Kidney (tissue), 14 donors: Measurements from ENCODE around the gene UBL7. TPM values are rescaled to one million over a fixed set of nuclear protein-coding genes. Genes with fewer than 3 reads are reported as not detected.

ENCODE experiments used
- DNase-seq, 5 donors: peaks; one replicate each; pipeline ENCODE4 v3.0.0-alpha.2; 2013 to 2020
- FAIRE-seq: peaks from 2 replicates; lab custom pipeline; 2012; peaks lifted over from hg19 to GRCh38; lab: Jason Lieb, UNC
- H3K27ac ChIP-seq, 2 donors: one replicate each; pipeline ENCODE4 v1.7.0; 2013; ENCODE audit warnings: low read depth in 2 of 2, low read length in 2 of 2, inconsistent platforms in 1 of 2
- H3K27me3 ChIP-seq: one replicate; pipeline ENCODE4 v1.7.1; 2013; ENCODE audit warnings: low read length, inconsistent platforms; ENCODE audit not compliant: control insufficient read depth, insufficient read depth
- H3K36me3 ChIP-seq, 3 donors: one replicate each; pipeline versions ENCODE4 v1.7.0 to v1.7.1; 2013; ENCODE audit warnings: low read length in 3 of 3, control low read depth in 1 of 3, inconsistent platforms in 1 of 3; ENCODE audit not compliant: insufficient read depth in 3 of 3, control insufficient read depth in 2 of 3
- H3K4me1 ChIP-seq, 3 donors: one replicate each; pipeline versions ENCODE4 v1.7.0 to v1.7.1; 2013; ENCODE audit warnings: low read length in 3 of 3, inconsistent platforms in 1 of 3, low read depth in 1 of 3; ENCODE audit not compliant: control insufficient read depth in 2 of 3, insufficient read depth in 2 of 3
- H3K4me3 ChIP-seq, 3 donors: one replicate each; pipeline versions ENCODE4 v1.7.0 to v1.8.1; 2013; ENCODE audit warnings: low read length in 3 of 3, control low read depth in 1 of 3, inconsistent platforms in 1 of 3
- H3K9ac ChIP-seq, 3 donors: one replicate each; pipeline versions ENCODE4 v1.7.0 to v1.7.1; 2013; ENCODE audit warnings: low read length in 3 of 3, control low read depth in 1 of 3, inconsistent platforms in 1 of 3
- H3K9me3 ChIP-seq, 3 donors: one replicate each; pipeline versions ENCODE4 v1.7.0 to v1.7.1; 2013; ENCODE audit warnings: low read length in 3 of 3, control low read depth in 1 of 3, inconsistent platforms in 1 of 3; ENCODE audit not compliant: control insufficient read depth in 2 of 3, insufficient read depth in 1 of 3
- intact Hi-C: fragments of 100-400 bp; cut with DNase I; formaldehyde crosslinking; loops from one replicate; pipeline ENCODE4 v1.11.1; 2022
- polyA plus RNA-seq: library from polyadenylated mRNA; stranded (reverse); fragments of 350-450 nt; fragmentation: Illumina TruSeq; extraction: RNeasy Lipid Tissue Mini Kit (QIAGEN cat#74804); gene quantifications from one replicate; pipeline ENCODE4 v1.2.3, GENCODE V29; 2014; ENCODE audit warnings: low read depth, low replicate concordance; ENCODE audit not compliant: insufficient read depth
- total RNA-seq: library from RNA; stranded (reverse); fragmentation: NEBNext Ultra II Directional; extraction: Animal tissue kit (Norgen Biotek cat#: 25700); gene quantifications from one replicate; pipeline ENCODE4 v1.2.1, GENCODE V29; 2021
- TF ChIP-seq, protein P1 (sequence below): IDR thresholded peaks from 3 replicates; pipeline ENCODE4 v1.5.1; 2012; ENCODE audit warnings: mild to moderate bottlenecking, moderate library complexity, borderline replicate concordance; ENCODE audit not compliant: insufficient read depth; ENCODE audit errors: extremely low read depth
- donor health status: control.
- donor health status: control.
- donor health status: control.
- donor health status: control.
- donor health status: control.
- donor health status: DM: yes; HTN: yes; CAD: no.
- donor health status: Normal renal cell carcinoma (clear cell type).

UBL7 gene
- total and polyA plus RNA-seq, 2 donors from 2014 or later, result 32.9 to 75.8 TPM

GRCh38 chr15:74505837-74506514 is 45.0 kb upstream of the UBL7 start:
- Histone ChIP-seq H3K4me3 (no peak overlapping the region), H3K27ac (no peak overlapping the region), H3K36me3 (no peaks in the 10 kb centered on the region), H3K27me3 (no peaks in the 10 kb centered on the region), H3K9ac (no peak overlapping the region), H3K9me3 (no peaks in the 10 kb centered on the region), H3K4me1 (no peaks in the 10 kb centered on the region)
- intact Hi-C loops, result no loop called here
- no peak for FAIRE-seq
- no peak for DNase-seq
- TF ChIP-seq, protein P1, sequence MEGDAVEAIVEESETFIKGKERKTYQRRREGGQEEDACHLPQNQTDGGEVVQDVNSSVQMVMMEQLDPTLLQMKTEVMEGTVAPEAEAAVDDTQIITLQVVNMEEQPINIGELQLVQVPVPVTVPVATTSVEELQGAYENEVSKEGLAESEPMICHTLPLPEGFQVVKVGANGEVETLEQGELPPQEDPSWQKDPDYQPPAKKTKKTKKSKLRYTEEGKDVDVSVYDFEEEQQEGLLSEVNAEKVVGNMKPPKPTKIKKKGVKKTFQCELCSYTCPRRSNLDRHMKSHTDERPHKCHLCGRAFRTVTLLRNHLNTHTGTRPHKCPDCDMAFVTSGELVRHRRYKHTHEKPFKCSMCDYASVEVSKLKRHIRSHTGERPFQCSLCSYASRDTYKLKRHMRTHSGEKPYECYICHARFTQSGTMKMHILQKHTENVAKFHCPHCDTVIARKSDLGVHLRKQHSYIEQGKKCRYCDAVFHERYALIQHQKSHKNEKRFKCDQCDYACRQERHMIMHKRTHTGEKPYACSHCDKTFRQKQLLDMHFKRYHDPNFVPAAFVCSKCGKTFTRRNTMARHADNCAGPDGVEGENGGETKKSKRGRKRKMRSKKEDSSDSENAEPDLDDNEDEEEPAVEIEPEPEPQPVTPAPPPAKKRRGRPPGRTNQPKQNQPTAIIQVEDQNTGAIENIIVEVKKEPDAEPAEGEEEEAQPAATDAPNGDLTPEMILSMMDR, result no peak

DNA sequence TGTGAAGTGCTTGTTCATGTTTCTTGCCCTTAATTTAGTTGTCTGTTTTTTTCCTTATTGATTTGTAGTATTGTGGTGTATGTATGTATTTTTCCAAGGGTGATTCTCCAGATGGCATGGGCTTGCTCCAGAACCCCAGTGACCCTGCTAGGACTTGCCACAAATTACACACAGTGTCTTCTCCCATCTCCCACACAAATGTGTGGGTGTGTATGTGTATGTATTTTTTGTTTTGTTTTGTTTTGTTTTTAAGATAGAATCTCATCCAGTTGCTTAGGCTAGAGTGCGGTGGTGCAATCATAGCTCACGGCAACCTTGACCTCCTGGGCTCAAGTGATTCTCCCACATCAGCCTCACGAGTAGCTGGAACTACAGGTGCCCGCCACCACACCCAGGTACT is 43.9 kb upstream of the UBL7 start:
- TF ChIP-seq, protein P1, result no peak
- no peak for DNase-seq
- Histone ChIP-seq H3K9me3 (no peaks in the 10 kb centered on the region), H3K4me3 (no peak overlapping the region), H3K36me3 (no peaks in the 10 kb centered on the region), H3K4me1 (no peaks in the 10 kb centered on the region), H3K27ac (no peak overlapping the region), H3K9ac (no peak overlapping the region), H3K27me3 (no peaks in the 10 kb centered on the region)
- intact Hi-C loops, result no loop called here
- FAIRE-seq, result no peak

DNA sequence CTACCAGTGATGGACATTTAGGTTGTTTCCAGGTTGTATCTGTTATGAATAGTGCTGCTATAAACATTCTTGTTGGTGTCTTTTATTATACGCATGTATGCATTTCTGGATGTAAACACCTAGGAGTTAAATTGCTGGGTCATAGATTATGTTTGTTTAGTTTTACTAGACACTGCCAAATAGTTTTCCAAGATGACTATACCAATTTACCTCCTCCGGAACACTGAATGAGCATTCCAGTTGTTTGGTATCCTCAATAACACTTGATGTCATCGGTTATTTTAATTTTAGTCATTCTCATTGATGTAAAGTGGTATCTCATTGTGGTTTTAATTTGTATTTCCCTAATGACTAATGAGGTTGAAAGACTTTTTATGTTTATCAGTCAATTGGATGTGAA is 43.5 kb upstream of the UBL7 start:
- Histone ChIP-seq H3K36me3 (no peaks in the 10 kb centered on the region), H3K4me3 (no peak overlapping the region), H3K9me3 (no peaks in the 10 kb centered on the region), H3K4me1 (no peaks in the 10 kb centered on the region), H3K9ac (no peak overlapping the region), H3K27ac (no peak overlapping the region), H3K27me3 (no peaks in the 10 kb centered on the region)
- TF ChIP-seq, protein P1, result no peak
- FAIRE-seq, result no peak
- DNase-seq, result no peak
- intact Hi-C loops, result no loop called here

DNA sequence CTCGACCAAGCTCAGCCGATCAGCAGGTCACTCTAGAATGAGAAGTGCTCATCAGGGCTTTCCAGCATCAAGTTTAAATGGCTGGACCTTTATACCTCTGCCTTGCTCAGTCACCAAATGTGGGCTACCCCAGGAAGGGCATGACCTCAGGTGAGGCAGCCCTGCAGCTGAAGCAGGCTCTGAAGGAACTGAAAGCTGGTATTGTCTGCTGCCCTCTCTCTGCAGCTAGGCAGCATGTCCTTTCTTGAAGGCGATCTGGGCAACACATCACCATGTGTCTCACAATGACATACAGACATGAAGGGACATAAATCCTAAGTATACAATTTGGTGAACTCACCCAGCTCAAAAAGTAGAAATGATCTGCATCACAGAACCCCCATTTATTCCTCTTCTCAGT is 41.3 kb upstream of the UBL7 start:
- no peaks in the 10 kb centered on the region for H3K9me3 ChIP-seq
- no peak for DNase-seq
- intact Hi-C loops, result no loop called here
- H3K27me3 ChIP-seq, result no peaks in the 10 kb centered on the region
- H3K36me3 ChIP-seq, result no peaks in the 10 kb centered on the region
- H3K9ac ChIP-seq, result no peak overlapping the region
- no peak for FAIRE-seq
- no peak overlapping the region for H3K27ac ChIP-seq
- H3K4me3 ChIP-seq, result no peak overlapping the region
- H3K4me1 ChIP-seq, result no peaks in the 10 kb centered on the region
- TF ChIP-seq, protein P1, result no peak
